HCT116 (cell line): Measurements from ENCODE around the gene FCHO2. TPM values are rescaled to one million over a fixed set of nuclear protein-coding genes. Genes with fewer than 3 reads are reported as not detected.

Experiments
- ATAC-seq: fragments of 200-7000 bp; cut with Tn5 transposase; 2 replicates; pipeline ENCODE4 v1.9.1; 2020; ENCODE audit warnings: mild to moderate bottlenecking, moderate library complexity
- BruUV-seq: library from RNA; stranded (reverse); fragments of 400-500 nt; replicated peaks from 2 replicates; lab custom pipeline; 2021; lab: Mats Ljungman, UMichigan
- CTCF ChIA-PET: fragments of 300-600 bp; sonication (Branson Sonifier 250); formaldehyde crosslinking; loops from one replicate; lab custom pipeline; 2021; ENCODE audit warnings: antibody characterized with exemption; lab: Charles Lee
- POLR2A ChIA-PET: fragments of 300-600, 350-600 bp; sonication (Branson Sonifier 250); formaldehyde crosslinking; loops from one replicate; lab custom pipeline; 2021; ENCODE audit warnings: antibody characterized with exemption; lab: Charles Lee
- RAD21 ChIA-PET, 2 experiments: fragments of 300-600 bp; sonication (Branson Sonifier 250); formaldehyde crosslinking; loops; one replicate each; lab custom pipeline; 2023; ENCODE audit warnings: low total read pairs in 2 of 2; ENCODE audit not compliant: uncharacterized antibody in 2 of 2, unreplicated experiment in 2 of 2, low non-redundant PET in 1 of 2; lab: Charles Lee
- DNase-seq: peaks from one replicate; pipeline ENCODE4 v3.0.0-alpha.2; 2010; ENCODE audit warnings: low read depth, low spot score
- H2AFZ ChIP-seq: fragments of 200-600 bp; shearing (Covaris generic), sonication (generic); 2 replicates; pipeline ENCODE4 v1.6.1; 2017; ENCODE audit warnings: low read depth, mixed run types, mixed read lengths, antibody characterized with exemption, low read length; ENCODE audit not compliant: poor library complexity, severe bottlenecking
- H3K27ac ChIP-seq: 2 replicates; pipeline ENCODE4 v1.5.1; 2012; ENCODE audit warnings: low read depth, low read length
- H3K27me3 ChIP-seq: fragments of 200-600 bp; sonication (generic); 2 replicates; pipeline ENCODE4 v1.6.1; 2016; ENCODE audit warnings: mixed run types, low read length, mixed read lengths; ENCODE audit not compliant: insufficient read depth
- H3K36me3 ChIP-seq, 2 experiments: fragments of 200-500 bp in 1 of 2; fragments of 200-600 bp in 1 of 2; sonication (Bioruptor generic) in 1 of 2; sonication (generic) in 1 of 2; 2 replicates each; pipeline versions ENCODE4 v1.5.1 to v1.6.1; 2014 to 2016; ENCODE audit warnings: low read length in 2 of 2, inconsistent platforms in 1 of 2, mixed read lengths in 1 of 2, mixed run types in 1 of 2; ENCODE audit not compliant: insufficient read depth in 2 of 2, control insufficient read depth in 1 of 2
- H3K4me1 ChIP-seq, 2 experiments: fragments of 200-600 bp in 1 of 2; sonication (generic) in 1 of 2; 2 replicates each; pipeline versions ENCODE4 v1.5.1 to v1.6.1; 2012 to 2017; ENCODE audit warnings: low read length in 2 of 2, inconsistent platforms in 1 of 2, mild to moderate bottlenecking in 1 of 2, mixed read lengths in 1 of 2, mixed run types in 1 of 2, moderate library complexity in 1 of 2; ENCODE audit not compliant: insufficient read depth in 2 of 2, control insufficient read depth in 1 of 2
- H3K4me2 ChIP-seq: fragments of 200-600 bp; sonication (generic); 2 replicates; pipeline ENCODE4 v1.6.1; 2017; ENCODE audit warnings: mixed run types, low read length, mixed read lengths
- H3K4me3 ChIP-seq, 2 experiments: fragments of 200-600 bp in 1 of 2; sonication (generic) in 1 of 2; replicated peaks in 1 of 2; 2 replicates each; pipeline ENCODE4 v1.5.1; 2011 to 2016; ENCODE audit warnings: low read length in 2 of 2, control low read depth in 1 of 2, low read depth in 1 of 2, mild to moderate bottlenecking in 1 of 2, mixed read lengths in 1 of 2, mixed run types in 1 of 2
- H3K79me2 ChIP-seq: fragments of 200-600 bp; sonication (generic); 2 replicates; pipeline ENCODE4 v1.6.1; 2017; ENCODE audit warnings: mild to moderate bottlenecking, mixed run types, low read length, moderate library complexity, mixed read lengths; ENCODE audit not compliant: insufficient read depth
- H3K9ac ChIP-seq: fragments of 200-600 bp; sonication (generic); 2 replicates; pipeline ENCODE4 v1.6.1; 2016; ENCODE audit warnings: low read length, mixed read lengths
- H3K9me2 ChIP-seq: fragments of 200-600 bp; sonication (generic), shearing (Covaris generic); 2 replicates; pipeline ENCODE4 v1.6.1; 2017; ENCODE audit warnings: mixed run types, mild to moderate bottlenecking, moderate library complexity; ENCODE audit not compliant: insufficient read depth
- H3K9me3 ChIP-seq, 2 experiments: fragments of 200-500 bp in 1 of 2; fragments of 200-600 bp in 1 of 2; sonication (Bioruptor generic) in 1 of 2; sonication (generic) in 1 of 2; 2 replicates each; pipeline ENCODE4 v1.6.1; 2014 to 2017; ENCODE audit warnings: low read length in 2 of 2, mixed read lengths in 2 of 2, inconsistent platforms in 1 of 2, low read depth in 1 of 2, mild to moderate bottlenecking in 1 of 2, mixed run types in 1 of 2, moderate library complexity in 1 of 2; ENCODE audit not compliant: control insufficient read depth in 1 of 2, insufficient read depth in 1 of 2
- H4K20me1 ChIP-seq: fragments of 200-600 bp; sonication (generic), shearing (Covaris generic); 2 replicates; pipeline ENCODE4 v1.6.1; 2017; ENCODE audit warnings: mixed run types, mild to moderate bottlenecking, moderate library complexity; ENCODE audit not compliant: insufficient read depth
- CBX3 ChIP-seq: IDR thresholded peaks from 2 replicates; pipeline ENCODE4 v1.6.1; 2012; ENCODE audit warnings: low read depth
- CEBPB ChIP-seq: IDR thresholded peaks from 2 replicates; pipeline ENCODE4 v1.6.1; 2012; ENCODE audit warnings: low read depth
- EZH2 ChIP-seq: fragments of 200-600 bp; sonication (generic); IDR thresholded peaks from 2 replicates; pipeline ENCODE4 v1.6.1; 2017; ENCODE audit warnings: antibody characterized with exemption, mixed run types
- EZH2phosphoT487 ChIP-seq: fragments of 200-600 bp; IDR thresholded peaks from 2 replicates; pipeline ENCODE4 v1.6.1; 2018; ENCODE audit warnings: antibody characterized with exemption, borderline replicate concordance
- FOSL1 ChIP-seq: IDR thresholded peaks from 2 replicates; pipeline ENCODE4 v1.6.1; 2012; ENCODE audit warnings: low read depth
- JUND ChIP-seq: IDR thresholded peaks from 2 replicates; pipeline ENCODE4 v1.6.1; 2012
- MAX ChIP-seq: IDR thresholded peaks from 2 replicates; pipeline ENCODE4 v1.6.1; 2012
- POLR2A ChIP-seq: IDR thresholded peaks from 2 replicates; pipeline ENCODE4 v1.7.0; 2011; ENCODE audit warnings: borderline replicate concordance; ENCODE audit not compliant: insufficient read depth, insufficient read length; ENCODE audit errors: extremely low read depth
- POLR2AphosphoS5 ChIP-seq: IDR thresholded peaks from 2 replicates; pipeline ENCODE4 v1.6.1; 2011; ENCODE audit warnings: mild to moderate bottlenecking, low read depth, low read length, moderate library complexity
- SIN3A ChIP-seq: IDR thresholded peaks from 2 replicates; pipeline ENCODE4 v1.6.1; 2012; ENCODE audit warnings: low read depth
- SRF ChIP-seq: IDR thresholded peaks from 2 replicates; pipeline ENCODE4 v1.6.1; 2012; ENCODE audit warnings: low read depth
- TCF7L2 ChIP-seq: IDR thresholded peaks from 2 replicates; pipeline ENCODE4 v1.7.0; 2011; ENCODE audit warnings: borderline replicate concordance, inconsistent platforms; ENCODE audit not compliant: insufficient read depth, insufficient read length; ENCODE audit errors: extremely low read depth
- ZFX ChIP-seq: fragments of 450-650 bp; IDR thresholded peaks from 2 replicates; pipeline ENCODE4 v1.6.1; 2017
- ZNF274 ChIP-seq: fragments of 200-500 bp; sonication (Bioruptor generic); IDR thresholded peaks from 2 replicates; pipeline ENCODE4 v1.6.1; 2014; ENCODE audit warnings: mild to moderate bottlenecking, low read depth, low read length, inconsistent platforms
- intact Hi-C: fragments of 100-400 bp; cut with micrococcal nuclease; formaldehyde crosslinking; loops from 2 replicates; pipeline ENCODE4 v1.10.0; 2022
- total RNA-seq: library from RNA; stranded (reverse); gene quantifications from one replicate; pipeline ENCODE4 v1.2.1, GENCODE V29; 2021; ENCODE audit not compliant: unreplicated experiment
- TF ChIP-seq, protein P1 (sequence below): IDR thresholded peaks from 2 replicates; pipeline ENCODE4 v1.6.1; 2011; ENCODE audit warnings: mild to moderate bottlenecking, low read length, moderate library complexity; ENCODE audit not compliant: insufficient replicate concordance; ENCODE audit errors: extremely low read depth
- TF ChIP-seq, protein P2 (sequence below), 3 experiments: fragments of 200-600 bp in 1 of 3; sonication (generic) in 1 of 3; IDR thresholded peaks in 2 of 3; conservative IDR thresholded peaks in 1 of 3; 2 replicates each; pipeline ENCODE4 v1.5.1; 2012 to 2017; ENCODE audit warnings: low read depth in 2 of 3, low read length in 2 of 3, antibody characterized with exemption in 1 of 3, borderline replicate concordance in 1 of 3, control low read depth in 1 of 3, mild to moderate bottlenecking in 1 of 3, mixed read lengths in 1 of 3, mixed run types in 1 of 3, moderate library complexity in 1 of 3; ENCODE audit not compliant: insufficient read depth in 1 of 3

FCHO2 gene
- total RNA-seq, 1 experiment from 2014 or later, result 18.7 TPM

- no peaks in the 10 kb centered on the region for H3K9me3 ChIP-seq
- peak overlapping the region; percentile 50 for H3K4me2 ChIP-seq
- TF ChIP-seq SRF (no peak), SIN3A (no peak), CBX3 (no peak)
- TF ChIP-seq, all 23 proteins: peak for 0
- no peaks in the 10 kb centered on the region for H3K9me2 ChIP-seq
- no peaks in the 10 kb centered on the region for H3K36me3 ChIP-seq
- H3K4me3 ChIP-seq, result peak overlapping the region in 1 of 2 experiments; percentile 18; a peak in 2 of 4 replicates
- POLR2A ChIA-PET, result no interaction called here
- peaks cover 23 to 34% of the 10 kb centered on the region in 2 experiments for H3K4me1 ChIP-seq
- DNase-seq (no peak), ATAC-seq (peak; percentile 70)
- RAD21 ChIA-PET, result no interaction called here
- no TSS peak for BruUV-seq
- intact Hi-C loops, result no loop called here
- H2AFZ ChIP-seq, result no peak overlapping the region
- H3K27ac ChIP-seq, result peak overlapping the region; percentile 38; the same call in 1 of the 2 replicates
- peak overlapping the region; percentile 24; the same call in 1 of the 2 replicates for H3K9ac ChIP-seq
- H3K79me2 ChIP-seq, result no peaks in the 10 kb centered on the region
- CTCF ChIA-PET, result interaction anchor here (0.6 kb wide), 1 partner anchor 15 kb away, joined by 3 read pairs; no protein-coding TSS in a partner anchor
- no peaks in the 10 kb centered on the region for H3K27me3 ChIP-seq
- H4K20me1 ChIP-seq, result no peaks in the 10 kb centered on the region
These were observed 74.7 kb downstream of the FCHO2 start for GRCh38 chr5:73030531-73030930.

DNA sequence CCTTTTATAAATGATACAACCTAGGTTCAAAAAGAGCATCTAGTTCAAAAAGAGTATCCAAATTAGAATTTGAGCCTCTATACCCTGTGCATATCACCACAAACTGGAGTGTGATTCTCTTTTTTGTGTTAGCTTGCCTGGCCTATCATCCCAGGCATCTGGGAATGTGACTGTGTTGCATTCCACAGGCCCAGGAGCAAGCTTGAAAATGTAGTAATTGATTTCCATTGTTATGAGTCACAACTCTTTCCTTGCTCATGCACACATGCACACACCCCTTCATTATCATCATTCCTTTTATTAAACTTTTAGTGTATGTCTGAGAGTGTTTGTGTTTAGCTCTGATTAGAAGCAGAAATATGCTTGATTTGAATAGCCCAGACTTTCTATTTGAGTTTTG, 75.2 kb downstream of the FCHO2 start:
- BruUV-seq, result no TSS peak
- Histone ChIP-seq H3K9me2 (no peaks in the 10 kb centered on the region), H3K4me3 (peak overlapping the region in 1 of 2 experiments; percentile 18; a peak in 2 of 4 replicates), H3K4me1 (peaks cover 23 to 34% of the 10 kb centered on the region in 2 experiments), H3K27me3 (no peaks in the 10 kb centered on the region), H4K20me1 (no peaks in the 10 kb centered on the region), H3K79me2 (no peaks in the 10 kb centered on the region), H3K9me3 (no peaks in the 10 kb centered on the region), H3K36me3 (no peaks in the 10 kb centered on the region), H2AFZ (no peak overlapping the region), H3K27ac (peak overlapping the region; percentile 38; the same call in 1 of the 2 replicates), H3K9ac (peak overlapping the region; percentile 31; the same call in 1 of the 2 replicates), H3K4me2 (peak overlapping the region; percentile 50)
- POLR2A ChIA-PET, result no interaction called here
- RAD21 ChIA-PET, result no interaction called here
- peak; percentile 66 for DNase-seq
- CTCF ChIA-PET, result no interaction called here
- intact Hi-C loops, result no loop called here
- ATAC-seq, result peak; percentile 96
- TF ChIP-seq POLR2AphosphoS5, result no peak
- peak; percentile 67 for TF ChIP-seq FOSL1
- TF ChIP-seq SRF, result no peak; the same call in 1 of the 2 replicates
- peak; percentile 45; the same call in 1 of the 2 replicates for TF ChIP-seq SIN3A
- no peak for TF ChIP-seq EZH2
- TF ChIP-seq JUND, result peak; percentile 71
- TF ChIP-seq CBX3, result peak; percentile 77; the same call in 1 of the 2 replicates
- no peak for TF ChIP-seq ZFX
- no peak for TF ChIP-seq POLR2A
- no peak for TF ChIP-seq TCF7L2
- TF ChIP-seq, protein P1, sequence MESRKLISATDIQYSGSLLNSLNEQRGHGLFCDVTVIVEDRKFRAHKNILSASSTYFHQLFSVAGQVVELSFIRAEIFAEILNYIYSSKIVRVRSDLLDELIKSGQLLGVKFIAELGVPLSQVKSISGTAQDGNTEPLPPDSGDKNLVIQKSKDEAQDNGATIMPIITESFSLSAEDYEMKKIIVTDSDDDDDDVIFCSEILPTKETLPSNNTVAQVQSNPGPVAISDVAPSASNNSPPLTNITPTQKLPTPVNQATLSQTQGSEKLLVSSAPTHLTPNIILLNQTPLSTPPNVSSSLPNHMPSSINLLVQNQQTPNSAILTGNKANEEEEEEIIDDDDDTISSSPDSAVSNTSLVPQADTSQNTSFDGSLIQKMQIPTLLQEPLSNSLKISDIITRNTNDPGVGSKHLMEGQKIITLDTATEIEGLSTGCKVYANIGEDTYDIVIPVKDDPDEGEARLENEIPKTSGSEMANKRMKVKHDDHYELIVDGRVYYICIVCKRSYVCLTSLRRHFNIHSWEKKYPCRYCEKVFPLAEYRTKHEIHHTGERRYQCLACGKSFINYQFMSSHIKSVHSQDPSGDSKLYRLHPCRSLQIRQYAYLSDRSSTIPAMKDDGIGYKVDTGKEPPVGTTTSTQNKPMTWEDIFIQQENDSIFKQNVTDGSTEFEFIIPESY, result no peak
- peak; percentile 62; the same call in 1 of the 2 replicates for TF ChIP-seq CEBPB
- no peak for TF ChIP-seq ZNF274
- TF ChIP-seq, protein P2, sequence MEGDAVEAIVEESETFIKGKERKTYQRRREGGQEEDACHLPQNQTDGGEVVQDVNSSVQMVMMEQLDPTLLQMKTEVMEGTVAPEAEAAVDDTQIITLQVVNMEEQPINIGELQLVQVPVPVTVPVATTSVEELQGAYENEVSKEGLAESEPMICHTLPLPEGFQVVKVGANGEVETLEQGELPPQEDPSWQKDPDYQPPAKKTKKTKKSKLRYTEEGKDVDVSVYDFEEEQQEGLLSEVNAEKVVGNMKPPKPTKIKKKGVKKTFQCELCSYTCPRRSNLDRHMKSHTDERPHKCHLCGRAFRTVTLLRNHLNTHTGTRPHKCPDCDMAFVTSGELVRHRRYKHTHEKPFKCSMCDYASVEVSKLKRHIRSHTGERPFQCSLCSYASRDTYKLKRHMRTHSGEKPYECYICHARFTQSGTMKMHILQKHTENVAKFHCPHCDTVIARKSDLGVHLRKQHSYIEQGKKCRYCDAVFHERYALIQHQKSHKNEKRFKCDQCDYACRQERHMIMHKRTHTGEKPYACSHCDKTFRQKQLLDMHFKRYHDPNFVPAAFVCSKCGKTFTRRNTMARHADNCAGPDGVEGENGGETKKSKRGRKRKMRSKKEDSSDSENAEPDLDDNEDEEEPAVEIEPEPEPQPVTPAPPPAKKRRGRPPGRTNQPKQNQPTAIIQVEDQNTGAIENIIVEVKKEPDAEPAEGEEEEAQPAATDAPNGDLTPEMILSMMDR (IDR thresholded peaks at IDR 0.05 in 2 of 3, conservative IDR thresholded peaks at IDR 0.05 in 1 of 3; ENCODE audit: borderline replicate concordance in 1 of 3, insufficient read depth in 1 of 3, low read depth in 2 of 3, low read length in 2 of 3), result no peak
- TF ChIP-seq EZH2phosphoT487, result no peak
- TF ChIP-seq MAX, result no peak; the same call in 1 of the 2 replicates
